Glomerular visceral epithelial cell (primary cell): Measurements from ENCODE around the gene PHLDA2.

Source experiments
- DNase-seq: peaks from one replicate; pipeline ENCODE4 v3.0.0-alpha.2; 2016; ENCODE audit errors: extremely low spot score

PHLDA2 gene

GRCh38 chr11:2897048-2897447 is 32.2 kb downstream of the PHLDA2 start:
- DNase-seq, result no peak

DNA sequence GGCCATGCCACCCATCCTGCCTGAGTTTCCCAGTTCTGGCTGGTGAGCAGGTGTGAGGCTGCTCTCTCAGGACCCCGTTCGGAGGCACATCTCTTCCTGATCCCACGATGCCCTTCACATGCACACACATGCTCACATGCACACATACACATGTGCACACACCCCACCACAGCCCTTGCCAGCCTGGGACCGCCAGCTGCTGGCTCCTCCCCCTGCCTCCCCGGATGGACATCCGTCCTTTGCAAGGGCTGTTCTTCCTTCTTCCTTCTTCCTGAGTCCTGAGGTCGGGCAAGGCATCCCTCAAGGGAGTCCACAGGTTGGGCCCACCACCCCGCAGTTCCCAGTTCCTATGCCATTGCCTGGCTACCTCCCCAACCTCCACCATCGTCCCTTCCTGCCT is 33.2 kb downstream of the PHLDA2 start:
- DNase-seq, result no peak

DNA sequence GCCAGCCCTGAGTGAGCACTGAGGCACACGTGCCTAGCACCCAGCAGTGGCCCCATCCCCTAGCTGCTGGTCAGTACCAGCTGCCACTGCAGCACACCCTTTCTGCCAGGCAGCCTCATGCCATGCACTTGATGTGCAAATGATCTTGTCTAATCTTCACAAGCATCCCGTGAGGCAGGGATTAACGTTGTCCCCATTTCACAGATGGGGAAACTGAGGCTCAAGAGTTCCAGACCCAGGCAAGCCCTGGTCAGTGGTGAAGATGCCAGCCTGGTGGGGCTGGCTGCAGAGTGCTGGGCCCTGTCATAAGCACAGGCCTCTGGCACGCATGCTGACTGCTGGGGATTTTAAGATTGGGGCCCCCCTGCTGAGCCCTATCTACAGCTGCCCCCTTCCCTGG is 35.3 kb downstream of the PHLDA2 start:
- DNase-seq, result no peak

GRCh38 chr11:2892967-2893528 is 36.2 kb downstream of the PHLDA2 start:
- DNase-seq, result no peak

DNA sequence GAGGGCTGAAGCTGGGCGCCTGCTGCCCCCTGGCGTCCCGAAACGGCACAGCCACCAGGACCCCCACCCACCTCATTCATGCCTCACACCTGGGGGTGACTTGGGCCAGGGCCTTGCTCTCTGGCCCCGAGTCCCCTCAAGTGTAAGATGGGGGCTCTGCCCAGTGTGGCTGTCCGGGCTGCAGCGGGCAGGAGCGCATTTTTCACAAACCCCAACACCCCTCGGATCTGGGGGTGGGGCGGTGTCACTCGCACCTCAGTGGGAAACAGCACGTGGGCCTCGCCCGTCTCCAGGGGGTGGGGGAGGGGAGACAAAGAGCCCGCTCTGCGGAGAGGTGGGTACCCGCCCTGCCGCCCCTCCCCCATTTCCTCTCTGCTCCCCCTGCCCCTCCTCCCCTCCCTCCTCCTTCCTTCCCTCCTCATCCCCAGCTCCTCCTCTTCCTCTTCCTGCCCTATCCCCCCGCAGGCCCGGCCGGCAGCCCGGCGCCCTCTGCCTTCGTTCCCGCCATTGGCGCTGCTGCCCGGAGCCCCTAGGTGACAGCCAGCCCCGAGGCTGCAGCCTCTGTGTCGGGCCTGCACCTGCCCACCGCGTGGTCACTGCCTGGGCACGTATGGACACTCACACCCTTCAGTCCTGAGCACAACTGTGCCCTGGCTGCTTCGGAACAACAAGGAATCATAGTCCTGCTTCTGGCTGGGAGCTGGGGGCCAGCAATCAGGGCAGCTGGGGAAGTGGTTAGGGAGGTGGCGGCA is 36.8 kb downstream of the PHLDA2 start:
- DNase-seq, result peak; percentile 70

DNA sequence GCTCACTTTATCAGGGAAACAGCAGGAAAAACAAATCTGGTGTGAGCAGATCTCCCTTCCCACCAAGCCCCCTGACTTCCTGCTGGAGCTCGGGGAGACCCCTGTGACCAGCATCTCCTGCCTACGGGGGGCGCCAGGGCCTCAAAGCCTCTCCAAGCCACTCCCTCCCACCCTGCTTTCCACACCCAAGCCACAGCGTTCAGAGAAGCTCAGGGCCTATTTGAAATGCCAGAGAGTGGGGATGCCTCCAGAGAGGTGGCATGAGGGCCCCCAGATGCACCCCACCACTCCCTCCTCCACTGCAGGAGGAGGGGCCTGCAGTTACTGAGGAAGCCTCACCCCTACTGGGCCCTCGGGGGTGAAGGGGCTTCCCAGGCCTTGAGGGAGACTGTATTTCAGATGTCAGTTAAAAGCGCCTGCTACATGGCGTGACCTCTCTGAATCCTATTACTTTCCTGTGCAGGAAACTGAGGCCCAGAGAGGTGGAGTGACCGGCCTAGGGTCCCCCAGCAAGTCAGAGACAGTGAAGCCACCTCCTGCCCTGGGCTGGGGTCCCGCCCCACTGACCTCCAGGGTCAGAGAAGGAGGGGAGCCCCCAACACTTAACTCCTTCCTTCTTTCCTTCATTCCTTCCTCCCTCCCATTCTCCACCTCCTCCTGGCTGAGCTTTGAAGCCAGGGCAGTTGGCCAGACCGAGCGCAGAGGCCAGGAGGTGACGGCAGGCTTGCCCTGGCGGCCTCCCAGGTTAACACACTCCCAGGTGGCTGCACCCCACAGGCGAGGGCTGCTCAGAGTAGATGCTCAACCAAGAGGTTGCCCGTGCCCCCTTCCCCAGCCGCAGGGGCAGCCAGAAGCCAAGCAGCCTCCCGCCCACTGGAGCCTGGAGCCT is 37.6 kb downstream of the PHLDA2 start:
- peak; percentile 57 for DNase-seq

- DNase-seq, result peak; percentile 60
Observed at GRCh38 chr11:2890466-2891294, 38.5 kb downstream of the PHLDA2 start.

DNA sequence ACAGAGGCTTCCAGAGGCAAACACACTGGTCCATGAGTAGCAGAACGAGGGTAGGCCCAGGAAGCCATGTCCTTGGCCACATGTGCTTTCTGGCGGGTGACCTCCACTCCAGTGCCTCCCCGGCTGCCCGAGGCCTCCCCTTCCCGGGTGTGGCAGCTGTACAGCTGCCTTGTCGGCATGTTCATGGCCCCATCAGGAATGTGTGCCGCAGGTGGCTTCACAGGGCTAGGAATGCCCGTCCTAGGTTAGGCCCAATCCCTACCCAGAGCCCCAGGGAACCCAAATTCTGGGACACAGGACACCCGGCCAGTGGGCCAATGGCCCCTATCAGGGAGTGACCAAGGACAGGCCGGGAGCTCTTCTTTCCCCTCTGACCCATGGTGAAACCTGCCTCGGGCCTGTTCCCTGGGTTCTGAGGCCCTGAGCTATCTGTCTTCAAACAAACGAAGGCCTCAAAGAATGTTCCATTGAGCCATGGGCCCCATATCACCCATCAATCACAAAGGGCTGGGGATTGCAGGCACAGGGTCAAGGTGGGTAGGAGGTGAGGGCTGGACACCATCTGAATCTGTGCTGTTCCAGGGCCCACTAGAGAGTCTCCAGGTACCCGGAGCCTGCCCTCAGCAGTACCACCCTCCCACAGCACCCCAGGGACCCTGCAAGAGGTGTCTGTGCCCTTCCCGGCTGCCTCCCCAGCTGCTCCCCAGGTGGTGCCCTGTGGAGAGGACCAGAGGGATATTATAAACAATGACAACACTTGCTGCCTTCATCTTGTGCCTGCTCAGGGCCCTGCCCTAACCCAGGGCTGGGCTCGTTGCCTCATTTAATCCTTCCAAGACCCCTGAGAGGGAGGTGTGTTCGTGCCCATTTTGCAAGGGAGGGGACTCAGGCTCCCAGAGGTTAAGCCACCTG is 39.6 kb downstream of the PHLDA2 start:
- no peak for DNase-seq

- peak; percentile 83 for DNase-seq
Observed at GRCh38 chr11:2888266-2888968, 40.8 kb downstream of the PHLDA2 start.

DNA sequence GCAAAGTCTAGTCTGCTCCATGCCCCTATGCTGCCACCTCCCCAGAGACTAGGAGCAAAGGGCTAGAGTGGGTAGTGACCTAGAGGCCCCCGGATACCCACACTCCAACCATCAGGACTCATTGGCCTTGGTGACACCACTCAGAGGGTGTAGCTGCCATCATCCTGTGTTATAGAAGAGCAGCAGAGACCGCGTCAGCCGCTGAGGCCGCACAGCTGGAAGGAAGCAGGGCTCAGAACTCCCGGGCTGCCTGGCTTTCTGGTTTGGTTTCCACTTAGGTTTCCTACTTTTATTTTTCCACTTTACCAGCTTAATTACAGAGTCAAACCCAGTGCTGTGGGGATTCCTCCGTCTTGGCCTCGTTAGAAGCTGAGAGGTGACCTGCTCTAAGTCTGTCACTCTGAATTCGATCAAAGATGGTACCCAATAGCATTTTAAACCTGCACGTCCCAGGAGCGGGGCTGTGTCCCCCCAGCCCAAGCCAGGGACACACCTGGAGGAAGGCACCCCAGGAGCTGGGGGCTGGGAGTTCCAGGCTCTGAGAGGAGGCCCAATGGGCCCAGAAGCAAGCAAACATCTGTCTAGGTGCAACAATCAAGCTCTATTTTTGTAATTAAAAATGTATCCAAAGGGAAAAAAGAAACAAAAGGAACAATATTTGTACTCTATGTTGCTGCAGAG is 41.6 kb downstream of the PHLDA2 start:
- no peak for DNase-seq

DNA sequence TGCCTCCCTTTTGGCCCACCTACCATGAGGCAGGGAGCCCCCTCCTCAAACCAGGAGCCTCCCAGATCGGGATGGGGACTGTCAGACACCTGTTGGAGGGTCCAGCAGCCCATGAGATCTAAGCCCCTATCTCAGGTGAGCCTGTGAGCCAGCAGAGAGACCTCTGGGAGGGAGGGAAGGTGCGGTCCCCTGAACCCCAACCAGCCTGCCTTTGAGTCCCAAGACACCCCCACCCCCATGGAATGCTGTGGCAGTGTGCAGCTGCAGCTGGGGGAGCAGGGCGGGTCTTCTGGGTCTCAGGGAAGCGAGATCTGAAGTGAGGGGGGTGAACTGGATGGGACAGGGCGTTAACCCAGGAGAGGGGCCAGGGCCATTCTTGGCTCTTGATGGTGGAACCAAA is 42.3 kb downstream of the PHLDA2 start:
- no peak for DNase-seq

DNA sequence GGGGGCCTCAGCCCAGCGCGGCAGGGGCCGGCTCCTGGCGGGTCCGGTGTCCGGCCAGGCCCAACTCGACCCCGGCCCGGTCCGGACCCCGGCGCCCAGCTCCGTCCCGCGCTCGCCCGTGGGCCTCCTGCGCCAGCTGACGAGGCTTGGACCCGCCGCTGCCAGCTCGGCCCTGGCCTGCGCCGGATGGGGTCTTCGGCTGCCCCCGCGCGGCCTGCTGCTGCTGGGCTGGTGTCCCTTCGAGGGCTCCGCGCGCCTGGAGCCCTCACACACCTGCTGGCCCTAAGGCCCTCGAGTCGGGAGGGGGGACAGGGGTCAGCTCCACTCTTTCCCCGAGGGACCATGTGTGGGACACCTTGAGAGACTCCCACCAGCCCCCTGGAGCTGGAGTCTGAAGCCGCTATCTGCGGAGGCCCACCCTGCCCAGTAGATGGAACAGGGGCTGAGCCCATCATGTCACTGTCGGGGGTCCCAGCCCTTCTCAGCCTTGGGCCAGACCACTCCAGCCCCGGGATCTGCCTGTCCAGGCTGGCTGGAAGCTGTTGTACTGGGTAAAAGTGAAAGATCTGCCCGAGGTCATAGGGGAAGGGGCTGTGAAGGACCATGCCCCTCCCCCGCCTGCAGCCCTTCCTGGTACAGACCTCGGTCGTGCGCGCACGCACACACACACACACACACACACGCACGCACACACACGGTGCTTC is 42.9 kb downstream of the PHLDA2 start:
- no peak for DNase-seq

GRCh38 chr11:2885678-2886081 is 43.5 kb downstream of the PHLDA2 start, which contains the start of gene CDKN1C:
TSS of gene CDKN1C (minus strand) at chr11:2885775. CDS start at chr11:2885456, 319 bp downstream.
- DNase-seq, result peak; percentile 87

GRCh38 chr11:2885017-2885677 is 44.1 kb downstream of the PHLDA2 start:
- peak; percentile 64 for DNase-seq

GRCh38 chr11:2883979-2884815 is 45.0 kb downstream of the PHLDA2 start:
- peak; percentile 46 for DNase-seq

DNA sequence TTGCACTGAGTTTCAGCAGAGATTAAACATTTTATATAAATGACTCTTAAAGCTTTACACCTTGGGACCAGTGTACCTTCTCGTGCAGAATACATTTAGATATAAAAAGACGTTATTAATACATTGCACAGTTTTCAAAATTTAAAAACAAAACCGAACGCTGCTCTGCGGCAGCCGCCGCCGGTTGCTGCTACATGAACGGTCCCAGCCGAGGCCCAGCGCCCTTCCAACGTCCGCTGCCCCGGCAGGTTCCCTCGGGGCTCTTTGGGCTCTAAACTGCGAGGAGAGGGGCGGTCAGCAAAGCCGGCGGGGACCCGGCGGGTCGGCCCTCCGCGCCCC is 45.6 kb downstream of the PHLDA2 start:
- DNase-seq, result no peak

- DNase-seq, result no peak
Observed at GRCh38 chr11:2882396-2883110, 46.7 kb downstream of the PHLDA2 start.
